ENCODE measurements around the gene MGAT4D.

Gene MGAT4D

GRCh38 chr4:140400111-140400510 lies 98.0 kb downstream of the MGAT4D start:
- no peak for DNase-seq (ENCODE audit: insufficient read length, low spot score)
- TF ChIP-seq, protein P1, sequence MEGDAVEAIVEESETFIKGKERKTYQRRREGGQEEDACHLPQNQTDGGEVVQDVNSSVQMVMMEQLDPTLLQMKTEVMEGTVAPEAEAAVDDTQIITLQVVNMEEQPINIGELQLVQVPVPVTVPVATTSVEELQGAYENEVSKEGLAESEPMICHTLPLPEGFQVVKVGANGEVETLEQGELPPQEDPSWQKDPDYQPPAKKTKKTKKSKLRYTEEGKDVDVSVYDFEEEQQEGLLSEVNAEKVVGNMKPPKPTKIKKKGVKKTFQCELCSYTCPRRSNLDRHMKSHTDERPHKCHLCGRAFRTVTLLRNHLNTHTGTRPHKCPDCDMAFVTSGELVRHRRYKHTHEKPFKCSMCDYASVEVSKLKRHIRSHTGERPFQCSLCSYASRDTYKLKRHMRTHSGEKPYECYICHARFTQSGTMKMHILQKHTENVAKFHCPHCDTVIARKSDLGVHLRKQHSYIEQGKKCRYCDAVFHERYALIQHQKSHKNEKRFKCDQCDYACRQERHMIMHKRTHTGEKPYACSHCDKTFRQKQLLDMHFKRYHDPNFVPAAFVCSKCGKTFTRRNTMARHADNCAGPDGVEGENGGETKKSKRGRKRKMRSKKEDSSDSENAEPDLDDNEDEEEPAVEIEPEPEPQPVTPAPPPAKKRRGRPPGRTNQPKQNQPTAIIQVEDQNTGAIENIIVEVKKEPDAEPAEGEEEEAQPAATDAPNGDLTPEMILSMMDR (IDR thresholded peaks at IDR 0.05; ENCODE audit: insufficient read depth, missing control alignments), result no peak
- peak; percentile 32 for FAIRE-seq

DNA sequence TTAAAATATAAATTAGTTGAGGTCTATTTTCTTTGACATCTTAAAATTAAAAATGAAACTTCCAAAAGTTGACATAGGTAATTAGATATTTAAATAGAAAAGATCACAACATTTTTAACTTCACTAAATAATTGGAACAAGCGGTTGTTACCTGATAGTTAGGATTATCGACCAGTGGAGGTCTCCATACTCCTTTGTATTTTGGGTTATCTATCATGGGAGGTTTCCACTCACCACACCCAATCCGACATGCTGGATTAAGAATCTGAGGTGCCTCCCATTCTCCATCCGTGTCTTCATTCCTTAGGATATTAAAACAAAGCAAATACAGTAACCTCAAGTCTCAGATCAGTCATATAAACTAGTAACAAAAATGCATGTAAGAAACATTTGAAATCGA lies 102.4 kb downstream of the MGAT4D start:
- FAIRE-seq (no peak), DNase-seq (ENCODE audit: insufficient read length, low spot score) (no peak)
- TF ChIP-seq, protein P1 (IDR thresholded peaks at IDR 0.05; ENCODE audit: insufficient read depth, missing control alignments), result peak; percentile 9
